ENCODE measurements around the gene FARSB. TPM values are rescaled to one million over a fixed set of nuclear protein-coding genes. Genes with fewer than 3 reads are reported as not detected.

Gene FARSB
- total RNA-seq, 1 donor from 2014 or later = 23.1 TPM

DNA sequence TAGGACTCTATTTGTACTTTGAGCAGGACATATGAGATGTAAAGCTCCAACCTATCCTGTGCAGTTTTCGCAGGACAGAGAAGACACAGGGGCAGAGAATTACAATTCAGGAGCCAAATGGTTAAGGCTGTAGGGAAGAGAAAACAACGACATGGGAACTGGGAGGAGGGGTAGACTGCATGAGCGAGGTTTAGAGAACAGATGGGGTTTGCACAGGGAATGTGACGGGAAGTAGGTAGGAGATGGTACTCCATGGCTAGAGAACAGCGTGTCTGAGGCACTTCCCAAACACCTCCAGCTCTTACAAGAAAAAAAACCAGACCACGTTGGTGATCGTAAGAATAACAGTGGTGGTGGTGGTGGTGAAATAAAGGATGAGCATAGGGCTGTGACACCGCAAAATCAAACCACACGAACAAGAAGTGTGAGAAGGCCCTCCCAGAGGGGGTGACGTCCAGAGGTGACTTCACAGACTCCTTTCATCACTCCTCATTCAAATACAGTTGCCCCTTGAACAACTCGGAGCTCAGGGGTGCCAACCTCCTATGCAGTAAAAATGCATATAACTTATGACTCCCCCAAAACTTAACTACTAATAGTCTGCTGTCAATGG lies 92.7 kb downstream of the FARSB start:
- Mint-ChIP-seq H3K36me3 (ENCODE audit: low read depth, unreplicated experiment) (peaks cover 5% of the 10 kb centered on the region), H3K4me1 (ENCODE audit: low read depth, unreplicated experiment) (no peaks in the 10 kb centered on the region), H3K9me3 (ENCODE audit: unreplicated experiment) (no peaks in the 10 kb centered on the region), H3K4me3 (ENCODE audit: unreplicated experiment) (no peak overlapping the region), H3K27me3 (ENCODE audit: low read depth, unreplicated experiment) (no peaks in the 10 kb centered on the region), H3K27ac (ENCODE audit: unreplicated experiment) (no peak overlapping the region)
- Histone ChIP-seq H3K27me3 (ENCODE audit: insufficient read depth, low read length) (no peaks in the 10 kb centered on the region), H3K4me3 (ENCODE audit: insufficient read depth, low read depth, low read length) (no peak overlapping the region), H3K9ac (ENCODE audit: low read length) (no peak overlapping the region), H3K9me3 (ENCODE audit: insufficient read depth, low read depth, low read length) (no peaks in the 10 kb centered on the region), H3K79me2 (ENCODE audit: insufficient read depth, low read length) (no peaks in the 10 kb centered on the region), H3K4me1 (ENCODE audit: insufficient read depth, low read length) (no peaks in the 10 kb centered on the region), H3K4me2 (ENCODE audit: low read length) (no peak overlapping the region), H2AFZ (ENCODE audit: low read depth, low read length) (no peak overlapping the region), H4K20me1 (ENCODE audit: insufficient read depth, low read length) (no peaks in the 10 kb centered on the region), H3K27ac (ENCODE audit: low read depth, low read length) (no peak overlapping the region), H3K36me3 (ENCODE audit: insufficient read depth, low read length) (peaks cover 10% of the 10 kb centered on the region)
- FAIRE-seq = no peak
- no peak for TF ChIP-seq EZH2 (IDR thresholded peaks at IDR 0.05; ENCODE audit: insufficient read depth, low read length)
- TF ChIP-seq, protein P1, sequence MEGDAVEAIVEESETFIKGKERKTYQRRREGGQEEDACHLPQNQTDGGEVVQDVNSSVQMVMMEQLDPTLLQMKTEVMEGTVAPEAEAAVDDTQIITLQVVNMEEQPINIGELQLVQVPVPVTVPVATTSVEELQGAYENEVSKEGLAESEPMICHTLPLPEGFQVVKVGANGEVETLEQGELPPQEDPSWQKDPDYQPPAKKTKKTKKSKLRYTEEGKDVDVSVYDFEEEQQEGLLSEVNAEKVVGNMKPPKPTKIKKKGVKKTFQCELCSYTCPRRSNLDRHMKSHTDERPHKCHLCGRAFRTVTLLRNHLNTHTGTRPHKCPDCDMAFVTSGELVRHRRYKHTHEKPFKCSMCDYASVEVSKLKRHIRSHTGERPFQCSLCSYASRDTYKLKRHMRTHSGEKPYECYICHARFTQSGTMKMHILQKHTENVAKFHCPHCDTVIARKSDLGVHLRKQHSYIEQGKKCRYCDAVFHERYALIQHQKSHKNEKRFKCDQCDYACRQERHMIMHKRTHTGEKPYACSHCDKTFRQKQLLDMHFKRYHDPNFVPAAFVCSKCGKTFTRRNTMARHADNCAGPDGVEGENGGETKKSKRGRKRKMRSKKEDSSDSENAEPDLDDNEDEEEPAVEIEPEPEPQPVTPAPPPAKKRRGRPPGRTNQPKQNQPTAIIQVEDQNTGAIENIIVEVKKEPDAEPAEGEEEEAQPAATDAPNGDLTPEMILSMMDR (IDR thresholded peaks at IDR 0.05; ENCODE audit: insufficient read depth, low read depth, low read length) = no peak
- DNase-seq (ENCODE audit: low read depth) = no peak

DNA sequence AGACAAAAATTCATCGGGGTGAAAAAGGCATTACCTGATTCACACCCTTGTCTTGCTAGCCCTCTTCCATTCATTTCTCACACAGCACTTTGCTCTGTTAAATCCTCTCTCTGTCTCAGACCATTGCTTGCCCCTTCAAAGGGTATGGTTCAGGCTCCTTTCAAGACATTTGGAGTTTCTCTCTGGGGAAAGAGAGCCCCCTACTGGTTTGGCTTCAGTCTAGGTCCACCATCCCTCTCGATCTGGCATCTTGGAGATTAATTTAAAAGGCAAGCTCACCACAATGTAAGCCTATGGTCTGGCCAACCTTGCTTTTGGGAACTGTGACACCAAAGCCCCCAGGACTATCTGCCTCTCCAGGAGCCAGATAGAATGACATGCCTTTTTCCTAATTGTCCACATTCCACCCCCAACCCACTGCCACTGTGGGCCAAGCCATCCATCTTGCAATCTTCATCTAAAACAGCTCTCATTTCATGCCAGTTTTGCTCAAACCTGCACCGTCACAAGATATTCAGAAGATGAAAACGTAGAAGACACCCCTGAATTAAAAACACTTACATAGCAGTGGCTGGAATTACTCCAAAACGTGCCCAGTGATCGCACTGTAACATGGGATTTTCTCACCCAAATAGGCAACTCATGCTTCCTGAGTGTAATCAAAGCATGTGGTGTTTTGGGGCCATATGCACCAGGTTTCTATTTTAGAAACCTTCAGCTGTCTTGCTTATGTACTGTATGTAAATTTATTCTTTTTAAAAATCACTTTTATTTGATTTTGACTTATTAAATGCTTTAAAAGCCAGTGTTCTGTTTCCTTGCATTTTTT lies 93.9 kb downstream of the FARSB start:
- H3K4me1 Mint-ChIP-seq (ENCODE audit: low read depth, unreplicated experiment) = no peaks in the 10 kb centered on the region
- Histone ChIP-seq H3K4me1 (ENCODE audit: insufficient read depth, low read length) (no peaks in the 10 kb centered on the region), H4K20me1 (ENCODE audit: insufficient read depth, low read length) (no peaks in the 10 kb centered on the region), H3K9ac (ENCODE audit: low read length) (no peak overlapping the region), H3K27ac (ENCODE audit: low read depth, low read length) (no peak overlapping the region), H3K4me3 (ENCODE audit: insufficient read depth, low read depth, low read length) (no peak overlapping the region), H2AFZ (ENCODE audit: low read depth, low read length) (no peak overlapping the region), H3K9me3 (ENCODE audit: insufficient read depth, low read depth, low read length) (no peaks in the 10 kb centered on the region), H3K4me2 (ENCODE audit: low read length) (no peak overlapping the region), H3K36me3 (ENCODE audit: insufficient read depth, low read length) (peaks cover 10% of the 10 kb centered on the region), H3K79me2 (ENCODE audit: insufficient read depth, low read length) (no peaks in the 10 kb centered on the region), H3K27me3 (ENCODE audit: insufficient read depth, low read length) (no peaks in the 10 kb centered on the region)
- no peaks in the 10 kb centered on the region for H3K9me3 Mint-ChIP-seq (ENCODE audit: unreplicated experiment)
- H3K36me3 Mint-ChIP-seq (ENCODE audit: low read depth, unreplicated experiment) = peaks cover 6% of the 10 kb centered on the region
- no peaks in the 10 kb centered on the region for H3K27me3 Mint-ChIP-seq (ENCODE audit: low read depth, unreplicated experiment)
- DNase-seq (ENCODE audit: low read depth) (no peak), FAIRE-seq (no peak)
- no peak overlapping the region for H3K4me3 Mint-ChIP-seq (ENCODE audit: unreplicated experiment)
- H3K27ac Mint-ChIP-seq (ENCODE audit: unreplicated experiment) = no peak overlapping the region
- TF ChIP-seq EZH2 (IDR thresholded peaks at IDR 0.05; ENCODE audit: insufficient read depth, low read length) = no peak
- TF ChIP-seq, protein P1 (IDR thresholded peaks at IDR 0.05; ENCODE audit: insufficient read depth, low read depth, low read length) = peak; percentile 34

DNA sequence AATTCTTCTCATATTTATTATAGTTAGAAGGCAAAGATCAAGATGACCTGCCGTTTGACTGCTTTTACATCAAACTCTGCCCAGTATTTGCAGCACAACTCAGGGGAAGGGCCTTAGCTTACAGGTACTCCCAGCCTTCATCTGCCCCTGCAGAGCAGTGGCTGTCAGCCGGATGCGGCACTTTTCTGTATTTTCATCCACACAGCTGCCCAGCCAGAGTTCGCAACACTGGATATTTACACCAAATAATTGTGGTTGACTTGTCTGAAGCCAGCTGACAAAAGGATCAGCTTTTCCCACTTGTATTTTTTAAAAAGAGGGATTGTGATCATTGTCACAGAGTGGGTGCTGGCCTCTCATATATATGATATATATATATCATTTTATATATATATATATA lies 94.7 kb downstream of the FARSB start:
- Histone ChIP-seq H3K9me3 (ENCODE audit: insufficient read depth, low read depth, low read length) (no peaks in the 10 kb centered on the region), H4K20me1 (ENCODE audit: insufficient read depth, low read length) (no peaks in the 10 kb centered on the region), H3K4me2 (ENCODE audit: low read length) (no peak overlapping the region), H3K27ac (ENCODE audit: low read depth, low read length) (no peak overlapping the region), H3K27me3 (ENCODE audit: insufficient read depth, low read length) (no peaks in the 10 kb centered on the region), H3K4me1 (ENCODE audit: insufficient read depth, low read length) (no peaks in the 10 kb centered on the region), H3K4me3 (ENCODE audit: insufficient read depth, low read depth, low read length) (no peak overlapping the region), H3K9ac (ENCODE audit: low read length) (no peak overlapping the region), H3K36me3 (ENCODE audit: insufficient read depth, low read length) (peaks cover 9% of the 10 kb centered on the region), H3K79me2 (ENCODE audit: insufficient read depth, low read length) (no peaks in the 10 kb centered on the region), H2AFZ (ENCODE audit: low read depth, low read length) (no peak overlapping the region)
- no peaks in the 10 kb centered on the region for H3K27me3 Mint-ChIP-seq (ENCODE audit: low read depth, unreplicated experiment)
- FAIRE-seq (no peak), DNase-seq (ENCODE audit: low read depth) (no peak)
- no peak overlapping the region for H3K27ac Mint-ChIP-seq (ENCODE audit: unreplicated experiment)
- no peaks in the 10 kb centered on the region for H3K9me3 Mint-ChIP-seq (ENCODE audit: unreplicated experiment)
- peaks cover 2% of the 10 kb centered on the region for H3K36me3 Mint-ChIP-seq (ENCODE audit: low read depth, unreplicated experiment)
- TF ChIP-seq, protein P1 (IDR thresholded peaks at IDR 0.05; ENCODE audit: insufficient read depth, low read depth, low read length) = no peak
- TF ChIP-seq EZH2 (IDR thresholded peaks at IDR 0.05; ENCODE audit: insufficient read depth, low read length) = no peak
- no peaks in the 10 kb centered on the region for H3K4me1 Mint-ChIP-seq (ENCODE audit: low read depth, unreplicated experiment)
- no peak overlapping the region for H3K4me3 Mint-ChIP-seq (ENCODE audit: unreplicated experiment)
